GM12864 (cell line): ENCODE measurements around the gene LRRC55.

Experiments used
- DNase-seq: peaks from one replicate; pipeline ENCODE4 v3.0.0-alpha.2; 2011; ENCODE audit warnings: low read depth
- H3K4me3 ChIP-seq: 2 replicates; pipeline ENCODE4 v1.5.1; 2011; ENCODE audit warnings: mild to moderate bottlenecking, low read depth, low read length, control low read depth
- TF ChIP-seq, protein P1 (sequence below): IDR thresholded peaks from 2 replicates; pipeline ENCODE4 v1.5.1; 2011; ENCODE audit warnings: low read depth, mild to moderate bottlenecking, moderate library complexity, low read length, control low read depth, inconsistent platforms; ENCODE audit errors: missing control alignments

Gene LRRC55

DNA sequence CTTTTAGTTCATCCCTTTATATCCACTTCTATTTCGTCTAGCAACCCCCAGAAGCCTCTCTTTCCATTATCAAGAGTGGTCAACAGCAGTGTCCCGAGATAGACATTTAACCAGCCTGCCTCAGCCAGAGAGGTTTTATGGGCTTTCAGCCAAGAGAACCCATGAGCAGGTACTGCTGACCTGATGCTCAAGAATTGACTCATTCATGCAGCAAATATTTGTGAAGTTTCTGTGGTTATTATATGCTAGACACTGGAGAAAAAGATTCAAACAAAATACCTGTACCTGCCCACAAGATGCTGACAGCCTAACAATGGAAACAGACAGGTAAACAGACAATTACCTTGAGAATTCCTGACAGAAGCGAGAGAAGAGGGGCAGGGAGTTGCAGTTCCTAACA lies 9.7 kb upstream of the LRRC55 start:
- no peak overlapping the region for H3K4me3 ChIP-seq
- no peak for DNase-seq
- TF ChIP-seq, protein P1, sequence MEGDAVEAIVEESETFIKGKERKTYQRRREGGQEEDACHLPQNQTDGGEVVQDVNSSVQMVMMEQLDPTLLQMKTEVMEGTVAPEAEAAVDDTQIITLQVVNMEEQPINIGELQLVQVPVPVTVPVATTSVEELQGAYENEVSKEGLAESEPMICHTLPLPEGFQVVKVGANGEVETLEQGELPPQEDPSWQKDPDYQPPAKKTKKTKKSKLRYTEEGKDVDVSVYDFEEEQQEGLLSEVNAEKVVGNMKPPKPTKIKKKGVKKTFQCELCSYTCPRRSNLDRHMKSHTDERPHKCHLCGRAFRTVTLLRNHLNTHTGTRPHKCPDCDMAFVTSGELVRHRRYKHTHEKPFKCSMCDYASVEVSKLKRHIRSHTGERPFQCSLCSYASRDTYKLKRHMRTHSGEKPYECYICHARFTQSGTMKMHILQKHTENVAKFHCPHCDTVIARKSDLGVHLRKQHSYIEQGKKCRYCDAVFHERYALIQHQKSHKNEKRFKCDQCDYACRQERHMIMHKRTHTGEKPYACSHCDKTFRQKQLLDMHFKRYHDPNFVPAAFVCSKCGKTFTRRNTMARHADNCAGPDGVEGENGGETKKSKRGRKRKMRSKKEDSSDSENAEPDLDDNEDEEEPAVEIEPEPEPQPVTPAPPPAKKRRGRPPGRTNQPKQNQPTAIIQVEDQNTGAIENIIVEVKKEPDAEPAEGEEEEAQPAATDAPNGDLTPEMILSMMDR = no peak

DNA sequence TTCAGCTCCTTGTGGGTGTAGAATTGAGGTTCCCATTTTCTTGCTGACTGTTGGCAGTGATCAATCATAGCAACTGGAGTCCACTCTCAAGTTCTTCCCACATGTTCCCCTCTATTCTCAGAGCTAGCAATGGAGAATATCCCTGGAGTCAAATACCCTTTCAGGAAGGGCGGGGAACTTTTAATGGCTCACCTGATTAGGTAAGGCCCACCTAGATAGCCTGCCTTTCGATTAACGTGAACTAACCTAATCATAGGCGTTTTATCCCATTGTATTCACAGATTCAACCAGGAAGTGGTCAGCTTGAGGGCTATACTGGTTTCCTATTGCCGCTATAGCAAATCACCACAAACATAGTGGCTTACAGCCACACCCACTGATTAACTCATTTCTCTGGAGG lies 7.1 kb upstream of the LRRC55 start:
- TF ChIP-seq, protein P1 = no peak
- no peak for DNase-seq
- H3K4me3 ChIP-seq = no peak overlapping the region

DNA sequence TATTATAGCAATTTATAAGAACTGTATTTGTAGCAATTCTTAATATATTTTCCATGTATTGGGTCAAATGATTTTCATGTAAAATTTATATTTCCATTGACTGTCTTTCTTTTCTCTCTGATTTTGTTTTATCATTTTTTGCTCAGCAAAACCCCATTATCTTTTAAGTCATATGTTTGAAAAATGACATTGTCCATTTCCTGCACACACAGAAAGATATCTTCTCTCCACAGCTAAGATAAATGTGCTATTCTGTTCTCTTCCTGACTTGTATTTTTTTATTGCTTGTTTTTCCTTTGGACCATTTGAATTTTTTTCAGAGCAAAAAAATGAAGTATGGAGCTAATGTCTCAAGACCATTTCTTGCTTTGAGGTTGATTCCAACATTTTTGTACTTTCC lies 6.3 kb upstream of the LRRC55 start:
- no peak for DNase-seq

DNA sequence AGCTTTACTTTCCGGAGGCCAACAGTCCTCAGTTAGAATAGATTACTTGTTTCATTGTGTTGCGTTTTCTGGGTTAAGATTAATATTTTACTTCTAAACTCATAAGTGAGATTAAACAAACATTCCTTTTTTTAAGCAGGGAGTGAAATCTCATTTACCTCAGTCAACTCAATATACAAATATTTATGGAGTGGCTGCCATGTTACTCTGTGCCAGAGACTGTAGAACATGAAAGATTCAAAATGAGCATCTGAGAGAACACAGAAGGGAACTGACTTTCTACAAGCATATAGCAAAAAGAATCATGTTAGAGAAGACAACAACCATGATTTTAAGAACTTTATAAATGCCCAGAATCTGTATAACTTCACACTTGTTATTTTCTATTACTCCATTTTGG lies 3.4 kb upstream of the LRRC55 start:
- no peak for DNase-seq
- TF ChIP-seq, protein P1 = no peak
- no peak overlapping the region for H3K4me3 ChIP-seq

More for the DNA sequence above, 6.3 kb upstream of the LRRC55 start:
- no peak overlapping the region for H3K4me3 ChIP-seq
- TF ChIP-seq, protein P1 = no peak

DNA sequence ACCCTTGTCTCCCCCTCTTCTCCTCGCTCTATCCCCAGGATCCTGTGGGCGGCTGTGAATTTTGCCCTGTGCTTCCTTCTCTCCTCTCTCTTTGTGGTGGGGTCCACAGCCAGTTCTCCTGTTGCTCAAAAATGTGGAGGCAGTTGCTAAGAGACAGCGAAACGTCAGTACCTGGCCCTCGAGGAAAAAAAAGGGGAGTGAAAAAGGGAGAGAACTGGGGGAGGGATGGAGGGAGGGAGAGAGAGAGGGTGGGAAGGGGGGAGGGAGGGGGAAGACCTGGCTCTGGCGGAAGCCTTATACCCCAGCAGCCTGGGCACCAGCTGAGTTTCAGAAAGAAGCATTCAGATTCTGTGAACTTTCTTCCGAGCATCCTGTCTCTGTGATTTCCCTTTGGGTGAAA lies 2.1 kb upstream of the LRRC55 start:
- TF ChIP-seq, protein P1 = no peak
- no peak overlapping the region for H3K4me3 ChIP-seq
- no peak for DNase-seq

DNA sequence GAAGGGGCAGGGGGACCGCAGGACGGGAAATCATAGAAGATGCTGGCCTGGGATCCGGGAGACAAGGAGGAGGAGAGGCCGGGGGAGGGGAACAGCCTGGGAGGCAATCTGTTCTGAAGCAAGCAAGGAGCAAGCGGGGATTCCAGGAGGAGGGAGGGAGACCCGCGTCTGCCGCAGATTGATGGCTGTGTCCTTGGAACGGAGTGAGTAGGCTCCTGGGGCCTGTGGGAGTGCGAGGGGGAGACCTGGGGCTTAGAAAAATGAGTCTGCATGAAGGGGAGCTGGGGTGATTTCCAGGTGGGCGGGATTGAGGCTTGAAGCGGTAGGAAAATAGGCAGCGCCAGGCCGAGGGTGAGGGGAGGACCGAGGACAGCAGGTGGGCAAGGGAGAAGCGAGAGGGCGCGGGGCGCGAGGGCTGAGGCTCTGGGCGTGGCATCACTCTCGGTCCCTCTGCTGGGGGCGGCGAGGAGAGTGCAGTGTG lies 1.6 kb upstream of the LRRC55 start:
- DNase-seq = no peak
- TF ChIP-seq, protein P1 = no peak
- no peak overlapping the region for H3K4me3 ChIP-seq

DNA sequence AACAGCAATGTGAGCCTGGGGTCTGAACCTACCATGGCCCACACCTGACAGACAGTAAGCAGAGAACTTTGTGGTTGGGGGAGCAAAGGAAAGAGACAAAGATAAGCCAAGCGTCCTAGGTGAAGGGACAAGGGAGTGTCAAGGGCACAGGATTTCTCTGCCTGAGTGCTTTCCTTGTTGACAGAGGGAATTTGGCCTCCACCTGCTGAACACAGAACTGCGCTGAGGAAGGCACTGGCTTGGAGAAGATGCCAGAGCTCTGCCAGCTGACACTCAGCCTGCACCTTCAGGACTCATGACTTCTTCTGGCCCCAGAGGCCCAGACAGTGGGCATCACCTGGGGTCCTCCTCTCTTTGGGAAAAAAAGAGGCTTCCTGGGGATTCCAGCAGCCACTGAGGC lies 789 bp upstream of the LRRC55 start:
- no peak for DNase-seq
- H3K4me3 ChIP-seq = no peak overlapping the region
- TF ChIP-seq, protein P1 = no peak
